ENCODE results near the gene PRPF39. TPM values are rescaled to one million over a fixed set of nuclear protein-coding genes. Genes with fewer than 3 reads are reported as not detected.

The PRPF39 gene
- total and polyA plus RNA-seq, 2 experiments from 2014 or later, result 30.4 to 40.7 TPM

GRCh38 chr14:45041641-45042040 lies 42.3 kb upstream of the PRPF39 start:
- TF ChIP-seq CTCF (IDR thresholded peaks at IDR 0.05; ENCODE audit: low read depth, low read length), result no peak
- Histone ChIP-seq H3K27me3 (no peaks in the 10 kb centered on the region), H3K4me3 (no peak overlapping the region), H3K9me3 (ENCODE audit: low read depth) (no peaks in the 10 kb centered on the region), H3K36me3 (peaks cover 40% of the 10 kb centered on the region), H3K27ac (peak overlapping the region; percentile 23), H3K4me1 (ENCODE audit: low read depth) (no peaks in the 10 kb centered on the region)
- DNase-seq (ENCODE audit: low read depth in 1 of 2, low spot score in 1 of 2), result no peak

- no peak overlapping the region for H3K4me3 ChIP-seq
- H3K4me1 ChIP-seq (ENCODE audit: low read depth), result no peaks in the 10 kb centered on the region
- H3K9me3 ChIP-seq (ENCODE audit: low read depth), result no peaks in the 10 kb centered on the region
- no peak for TF ChIP-seq CTCF (IDR thresholded peaks at IDR 0.05; ENCODE audit: low read depth, low read length)
- H3K27ac ChIP-seq, result no peak overlapping the region
- no peak for DNase-seq (ENCODE audit: low read depth in 1 of 2, low spot score in 1 of 2)
- H3K36me3 ChIP-seq, result peaks cover 34% of the 10 kb centered on the region
- H3K27me3 ChIP-seq, result no peaks in the 10 kb centered on the region
Measured at GRCh38 chr14:45044638-45045037, 39.3 kb upstream of the PRPF39 start.

GRCh38 chr14:45048385-45048784 lies 35.5 kb upstream of the PRPF39 start:
- H3K4me3 ChIP-seq, result no peak overlapping the region
- no peak overlapping the region for H3K27ac ChIP-seq
- no peaks in the 10 kb centered on the region for H3K9me3 ChIP-seq (ENCODE audit: low read depth)
- TF ChIP-seq CTCF (IDR thresholded peaks at IDR 0.05; ENCODE audit: low read depth, low read length), result no peak
- no peaks in the 10 kb centered on the region for H3K27me3 ChIP-seq
- DNase-seq (ENCODE audit: low read depth in 1 of 2, low spot score in 1 of 2), result no peak
- H3K36me3 ChIP-seq, result peaks cover 52% of the 10 kb centered on the region
- no peaks in the 10 kb centered on the region for H3K4me1 ChIP-seq (ENCODE audit: low read depth)

GRCh38 chr14:45051180-45051579 lies 32.7 kb upstream of the PRPF39 start:
- no peak overlapping the region for H3K27ac ChIP-seq
- no peaks in the 10 kb centered on the region for H3K9me3 ChIP-seq (ENCODE audit: low read depth)
- H3K27me3 ChIP-seq, result no peaks in the 10 kb centered on the region
- no peak for TF ChIP-seq CTCF (IDR thresholded peaks at IDR 0.05; ENCODE audit: low read depth, low read length)
- DNase-seq (ENCODE audit: low read depth in 1 of 2, low spot score in 1 of 2), result no peak
- no peak overlapping the region for H3K4me3 ChIP-seq
- H3K4me1 ChIP-seq (ENCODE audit: low read depth), result no peaks in the 10 kb centered on the region
- peaks cover 39% of the 10 kb centered on the region for H3K36me3 ChIP-seq

- H3K27me3 ChIP-seq, result no peaks in the 10 kb centered on the region
- no peaks in the 10 kb centered on the region for H3K4me1 ChIP-seq (ENCODE audit: low read depth)
- peaks cover 32% of the 10 kb centered on the region for H3K36me3 ChIP-seq
- TF ChIP-seq CTCF (IDR thresholded peaks at IDR 0.05; ENCODE audit: low read depth, low read length), result no peak
- no peak for DNase-seq (ENCODE audit: low read depth in 1 of 2, low spot score in 1 of 2)
- no peak overlapping the region for H3K4me3 ChIP-seq
- H3K27ac ChIP-seq, result no peak overlapping the region
- H3K9me3 ChIP-seq (ENCODE audit: low read depth), result no peaks in the 10 kb centered on the region
Measured at GRCh38 chr14:45051896-45052295, 32.0 kb upstream of the PRPF39 start.

- no peaks in the 10 kb centered on the region for H3K27me3 ChIP-seq
- H3K36me3 ChIP-seq, result peaks cover 11% of the 10 kb centered on the region
- no peaks in the 10 kb centered on the region for H3K4me1 ChIP-seq (ENCODE audit: low read depth)
- no peak for DNase-seq (ENCODE audit: low read depth in 1 of 2, low spot score in 1 of 2)
- no peak overlapping the region for H3K27ac ChIP-seq
- no peaks in the 10 kb centered on the region for H3K9me3 ChIP-seq (ENCODE audit: low read depth)
- no peak for TF ChIP-seq CTCF (IDR thresholded peaks at IDR 0.05; ENCODE audit: low read depth, low read length)
- H3K4me3 ChIP-seq, result no peak overlapping the region
Measured at GRCh38 chr14:45057349-45057748, 26.6 kb upstream of the PRPF39 start.
